ACHN (cell line): ENCODE measurements around the gene NDUFA11.
A peak's percentile ranks its signal among the peaks of the same experiment; 100 is the strongest.
"Not testable (repeated sequence)": the region's sequence is repeated elsewhere in the genome, so short reads cannot be mapped to it uniquely, and the experiment has no call there.

Experiments
- DNase-seq: peaks from one replicate; pipeline ENCODE4 v3.0.0-alpha.2; 2015
- in situ Hi-C: cut with HindIII; loops from 2 replicates; pipeline ENCODE4 v1.10.0; 2017; ENCODE audit warnings: low sequenced_read_pairs, low pct_ligation_motif_present, low pct_unique_long_range_greater_than_20kb

NDUFA11 gene

DNA sequence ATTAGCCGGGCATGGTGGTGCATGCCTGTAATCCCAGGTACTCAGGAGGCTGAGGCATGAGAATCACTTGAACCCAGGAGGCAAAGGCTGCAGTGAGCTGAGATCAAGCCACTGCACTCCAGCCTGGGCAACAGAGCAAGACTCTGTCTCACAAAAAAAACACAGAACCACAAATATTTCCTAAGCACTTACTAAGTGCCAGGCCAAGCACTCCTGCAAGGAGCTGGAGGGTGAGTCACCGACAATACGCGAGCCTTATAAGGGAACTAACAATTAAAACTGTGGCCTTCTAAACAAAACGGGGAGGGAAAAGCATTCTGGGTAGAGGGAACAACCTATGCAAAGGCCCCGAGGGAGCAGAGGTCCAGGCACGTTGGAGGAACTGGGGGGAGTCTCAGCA is 29.1 kb downstream of the NDUFA11 start:
- DNase-seq, in situ Hi-C loops: not testable (repeated sequence)

DNA sequence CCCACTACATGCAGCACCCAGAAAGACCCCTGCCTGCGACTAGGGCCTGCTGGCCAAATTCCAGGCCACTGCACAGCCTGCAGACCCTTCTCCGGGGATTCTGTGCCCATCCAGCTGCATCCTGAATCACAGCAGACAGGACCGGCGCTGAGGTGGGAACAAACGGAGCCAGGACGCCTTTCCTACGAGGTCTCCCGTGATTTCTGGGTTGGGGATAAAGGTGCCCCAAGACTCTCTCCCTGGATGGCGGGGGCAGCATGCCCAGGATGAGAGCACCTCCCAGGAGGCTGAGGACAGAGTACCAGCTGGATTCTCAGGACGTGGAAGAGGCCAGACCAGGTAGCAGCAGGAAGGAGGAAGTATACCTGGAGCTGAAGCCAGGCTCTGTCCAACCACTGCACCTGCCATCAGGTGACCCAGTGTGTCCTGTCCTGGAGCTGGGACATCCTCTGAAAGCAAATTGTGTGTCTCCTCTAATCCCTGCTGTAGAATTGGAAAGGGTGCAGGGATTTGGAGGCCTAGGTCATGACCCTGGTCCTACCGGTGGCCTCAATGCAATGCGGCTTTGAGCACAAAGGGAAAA is 29.9 kb downstream of the NDUFA11 start:
- in situ Hi-C loops = no loop called here
- no peak for DNase-seq

- in situ Hi-C loops = no loop called here
- no peak for DNase-seq
These were observed 32.6 kb downstream of the NDUFA11 start for GRCh38 chr19:5870986-5871394.

GRCh38 chr19:5867201-5868136 is 36.1 kb downstream of the NDUFA11 start:
- in situ Hi-C loops = no loop called here
- no peak for DNase-seq

- in situ Hi-C loops = no loop called here
These were observed 37.8 kb downstream of the NDUFA11 start for GRCh38 chr19:5865772-5866171.

DNA sequence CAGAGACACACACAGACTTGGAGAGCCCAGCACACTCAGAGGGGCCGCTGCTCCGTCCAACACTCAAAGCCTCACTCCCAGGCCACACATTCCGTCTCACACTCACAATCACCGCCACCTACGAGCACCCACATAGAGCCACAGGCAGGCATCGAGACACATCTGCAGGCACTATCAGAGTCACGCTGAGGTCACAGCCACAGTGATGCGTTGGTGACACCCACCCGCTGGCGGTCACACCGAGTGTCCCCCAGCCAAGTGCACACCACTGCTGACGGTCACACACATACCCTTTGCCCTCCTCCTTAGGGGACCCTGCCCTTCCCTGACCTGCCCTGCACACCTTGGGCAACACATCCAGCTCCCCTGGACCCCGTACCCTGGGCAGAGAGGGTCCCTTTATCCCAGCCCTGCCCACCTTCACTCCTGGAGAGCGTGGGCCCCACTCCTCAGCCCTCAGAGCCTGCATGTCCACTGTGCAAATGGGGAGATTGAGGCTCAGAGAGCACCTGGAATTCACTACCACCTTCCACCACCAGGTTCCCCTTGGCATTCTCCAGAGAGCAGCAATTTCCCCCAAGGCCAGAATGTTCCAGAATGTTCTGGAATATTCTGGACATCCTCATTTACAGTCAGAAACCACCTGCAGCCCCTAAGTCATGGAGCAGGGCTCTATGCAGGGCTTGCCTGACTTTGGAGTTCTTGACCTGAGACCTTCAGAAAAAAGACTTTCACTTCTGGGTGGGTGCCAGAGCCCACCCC is 38.7 kb downstream of the NDUFA11 start:
- DNase-seq = no peak

More at GRCh38 chr19:5865772-5866171, 37.8 kb downstream of the NDUFA11 start:
- no peak for DNase-seq

DNA sequence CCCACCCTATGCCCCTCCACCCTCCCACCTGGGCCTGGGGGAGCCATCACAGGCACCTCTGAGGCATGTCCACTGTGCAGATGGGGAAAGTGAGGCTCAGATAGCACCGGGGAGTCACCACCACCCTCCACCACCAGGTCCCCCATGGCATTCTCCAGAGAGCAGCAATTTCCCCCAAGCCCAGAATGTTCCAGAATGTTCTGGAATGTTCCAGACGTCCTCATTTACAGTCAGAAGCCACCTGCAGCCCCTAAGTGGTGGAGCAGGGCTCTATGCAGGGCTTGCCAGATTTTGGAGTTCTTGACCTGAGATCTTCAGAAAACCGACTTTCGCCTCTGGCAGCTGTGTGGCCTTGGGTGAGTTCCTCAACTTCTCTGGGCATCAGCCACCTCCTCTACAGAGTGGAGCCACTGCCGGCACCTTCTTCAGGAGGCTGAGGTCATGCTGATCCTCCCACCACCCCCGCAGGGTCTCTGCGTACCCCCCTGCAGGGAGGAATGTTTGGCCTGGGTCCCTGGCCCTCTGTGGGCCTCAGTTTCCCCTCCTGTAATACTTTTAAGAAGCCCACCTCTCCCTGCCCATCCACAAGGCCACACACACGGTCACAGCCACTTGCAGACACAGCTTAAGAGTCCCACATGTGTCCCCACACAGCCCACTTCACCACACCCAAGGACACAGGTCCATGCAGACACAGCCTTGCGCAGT is 39.4 kb downstream of the NDUFA11 start:
- in situ Hi-C loops = no loop called here
- DNase-seq = no peak

More for the DNA sequence above, 38.7 kb downstream of the NDUFA11 start:
- in situ Hi-C loops = no loop called here

DNA sequence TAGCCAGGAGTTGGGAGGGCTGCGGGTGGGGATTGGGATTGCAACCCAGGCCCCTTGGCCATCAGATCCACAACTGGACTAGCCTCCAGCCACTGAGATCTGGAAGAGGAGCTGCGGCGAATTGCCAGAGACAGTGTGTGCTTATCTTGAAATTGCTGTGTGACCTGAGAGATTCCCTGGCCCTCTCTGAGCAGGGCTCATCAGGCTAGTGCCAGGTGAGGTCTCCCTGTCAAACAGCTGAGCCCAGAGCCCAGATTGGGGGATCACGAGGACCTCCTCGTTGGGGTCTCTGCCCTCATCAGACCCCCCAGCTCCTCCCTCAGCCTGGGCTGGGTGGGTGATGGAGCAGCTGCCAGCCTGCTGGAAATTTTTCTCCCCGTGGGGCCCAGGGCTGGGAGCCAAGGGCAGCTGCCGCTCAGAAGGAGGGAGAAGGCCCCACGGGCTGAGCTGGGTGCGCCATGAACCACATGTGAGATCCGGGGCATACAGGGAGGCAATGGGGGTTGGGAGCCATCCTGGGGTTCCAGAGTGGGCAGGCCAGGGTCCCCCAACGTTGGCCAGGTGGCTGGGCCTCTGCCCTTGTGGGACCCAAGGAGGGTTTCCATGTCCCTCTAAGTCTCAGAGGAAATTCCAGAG is 40.4 kb downstream of the NDUFA11 start:
- DNase-seq = no peak
- in situ Hi-C loops = no loop called here

GRCh38 chr19:5857203-5858081 is 46.1 kb downstream of the NDUFA11 start:
- in situ Hi-C loops = no loop called here

GRCh38 chr19:5855151-5855550 is 48.4 kb downstream of the NDUFA11 start:
- DNase-seq, in situ Hi-C loops: not testable (repeated sequence)

More at GRCh38 chr19:5857203-5858081, 46.1 kb downstream of the NDUFA11 start:
- no peak for DNase-seq

DNA sequence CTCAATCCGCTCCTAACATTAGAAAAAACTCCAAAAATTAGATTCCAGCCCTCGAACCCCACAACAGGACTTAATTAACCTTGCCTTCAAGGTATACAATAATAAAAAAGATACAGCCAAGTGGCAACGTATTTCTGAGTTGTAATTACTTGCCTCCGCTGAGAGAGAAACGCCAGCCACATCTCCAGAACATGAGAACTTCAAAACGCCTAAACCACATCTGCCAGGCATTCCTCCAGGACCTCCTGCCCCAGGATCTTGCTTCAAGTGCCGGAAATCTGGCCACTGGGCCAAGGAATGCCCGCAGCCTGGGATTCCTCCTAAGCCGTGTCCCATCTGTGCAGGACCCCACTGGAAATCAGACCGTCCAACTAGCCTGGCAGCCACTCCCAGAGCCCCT is 49.5 kb downstream of the NDUFA11 start:
- in situ Hi-C loops, DNase-seq: not testable (repeated sequence)

- in situ Hi-C loops = no loop called here
- DNase-seq = no peak
These were observed 52.3 kb downstream of the NDUFA11 start, which contains the start of gene FUT3 for GRCh38 chr19:5851302-5851701. TSS of gene FUT3 (minus strand) at chr19:5851449.

DNA sequence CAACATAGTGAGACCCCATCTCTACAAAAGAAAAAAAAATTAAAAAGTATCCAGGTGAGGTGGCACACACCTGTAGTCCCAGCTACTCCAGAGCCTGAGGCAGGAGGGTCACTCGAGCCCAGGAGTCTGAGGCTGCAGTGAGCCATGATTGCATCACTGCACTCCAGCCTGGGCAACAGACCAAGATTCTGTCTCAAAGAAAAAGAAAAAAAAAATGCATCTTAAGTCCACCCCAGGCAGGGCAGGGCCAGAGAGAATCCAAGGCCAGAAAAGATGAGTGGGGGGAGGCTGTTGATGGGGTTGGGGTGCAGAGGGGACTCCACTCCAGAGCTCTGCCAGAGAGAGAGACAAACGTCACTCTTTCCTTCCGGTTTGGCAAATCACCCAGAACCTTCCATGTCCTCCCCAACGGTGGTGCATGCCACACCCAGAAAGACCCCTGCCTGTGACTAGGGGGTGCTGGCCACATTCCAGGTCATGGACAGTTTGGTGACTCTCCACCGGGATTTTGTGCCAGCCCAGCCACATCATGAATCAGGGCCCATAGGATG is 52.8 kb downstream of the NDUFA11 start:
- peak; percentile 47 for DNase-seq
- in situ Hi-C loops = no loop called here

- DNase-seq = no peak
- in situ Hi-C loops = no loop called here
These were observed 53.4 kb downstream of the NDUFA11 start for GRCh38 chr19:5850189-5850588.

GRCh38 chr19:5848621-5849020 is 55.0 kb downstream of the NDUFA11 start:
- DNase-seq, in situ Hi-C loops: not testable (repeated sequence)

- DNase-seq, in situ Hi-C loops: not testable (repeated sequence)
These were observed 55.7 kb downstream of the NDUFA11 start for GRCh38 chr19:5847846-5848245.
